Caco-2 (cell line): ENCODE measurements around the gene ZBTB47. TPM values are rescaled to one million over a fixed set of nuclear protein-coding genes. Genes with fewer than 3 reads are reported as not detected.

Experiments used
- BruUV-seq: library from RNA; stranded (reverse); fragments of 400-500 nt; replicated peaks from 2 replicates; lab custom pipeline; 2021; lab: Mats Ljungman, UMichigan
- CTCF ChIA-PET: fragments of 300-600 bp; sonication (Branson Sonifier 250); formaldehyde crosslinking; loops from one replicate; lab custom pipeline; 2022; ENCODE audit warnings: antibody characterized with exemption; lab: Charles Lee
- POLR2A ChIA-PET: fragments of 300-600 bp; sonication (Branson Sonifier 250); formaldehyde crosslinking; loops from one replicate; lab custom pipeline; 2022; ENCODE audit warnings: antibody characterized with exemption; lab: Charles Lee
- DNase-seq, 2 experiments: peaks; one replicate each; pipeline versions ENCODE4 v3.0.0 to v3.0.0-alpha.2; 2020 to 2022
- H3K27me3 ChIP-seq: replicated peaks from 2 replicates; pipeline ENCODE4 v1.6.0; 2011; ENCODE audit warnings: low read length; ENCODE audit not compliant: control insufficient read depth, insufficient read depth
- H3K36me3 ChIP-seq: 2 replicates; pipeline ENCODE4 v1.5.1; 2011; ENCODE audit warnings: low read length; ENCODE audit not compliant: control insufficient read depth, insufficient read depth
- H3K4me1 ChIP-seq: fragments of 250-450 bp; sonication (Bioruptor Pico); 2 replicates; pipeline ENCODE4 v1.5.1; 2020; ENCODE audit warnings: mild to moderate bottlenecking
- H3K4me3 ChIP-seq: 2 replicates; pipeline ENCODE4 v1.5.1; 2011; ENCODE audit warnings: low read depth, mild to moderate bottlenecking, control low read depth, low read length
- H3K9me3 ChIP-seq: fragments of 250-450 bp; sonication (Bioruptor Pico); 2 replicates; pipeline ENCODE4 v1.5.1; 2020; ENCODE audit warnings: mild to moderate bottlenecking, moderate library complexity
- H3K27ac Mint-ChIP-seq: one replicate; pipeline ENCODE4 v1.8.0; 2022; ENCODE audit warnings: mixed read lengths; ENCODE audit not compliant: unreplicated experiment
- H3K27me3 Mint-ChIP-seq: one replicate; pipeline ENCODE4 v1.8.0; 2022; ENCODE audit warnings: mixed read lengths; ENCODE audit not compliant: insufficient read depth, unreplicated experiment
- H3K36me3 Mint-ChIP-seq: one replicate; pipeline ENCODE4 v1.8.0; 2022; ENCODE audit warnings: mild to moderate bottlenecking, mixed read lengths; ENCODE audit not compliant: insufficient read depth, unreplicated experiment
- H3K4me1 Mint-ChIP-seq: one replicate; pipeline ENCODE4 v1.8.0; 2022; ENCODE audit warnings: low read depth, mixed read lengths; ENCODE audit not compliant: unreplicated experiment
- H3K4me3 Mint-ChIP-seq: one replicate; pipeline ENCODE4 v1.8.0; 2022; ENCODE audit warnings: mild to moderate bottlenecking, moderate library complexity, mixed read lengths; ENCODE audit not compliant: unreplicated experiment
- H3K9me3 Mint-ChIP-seq: one replicate; pipeline ENCODE4 v1.8.0; 2022; ENCODE audit warnings: mixed read lengths; ENCODE audit not compliant: unreplicated experiment
- intact Hi-C: fragments of 100-400 bp; cut with micrococcal nuclease; formaldehyde crosslinking; loops from one replicate; pipeline ENCODE4 v1.10.0; 2022; ENCODE audit not compliant: unreplicated experiment
- total RNA-seq: library from RNA; stranded (reverse); gene quantifications from 2 replicates; pipeline ENCODE4 v1.2.3, GENCODE V29; 2022
- TF ChIP-seq, protein P1 (sequence below), 2 experiments: fragments of 200-600 bp in 1 of 2; IDR thresholded peaks; 1 replicate in 1 of 2; 2 replicates in 1 of 2; pipeline versions ENCODE4 v1.5.1 to v1.8.0; 2011 to 2022; ENCODE audit warnings: antibody characterized with exemption in 1 of 2, control low read depth in 1 of 2, inconsistent platforms in 1 of 2, low read depth in 1 of 2, low read length in 1 of 2, mild to moderate bottlenecking in 1 of 2, moderate library complexity in 1 of 2; ENCODE audit not compliant: insufficient read depth in 1 of 2, severe bottlenecking in 1 of 2, unreplicated experiment in 1 of 2

Gene ZBTB47
- total RNA-seq, 1 experiment from 2014 or later, result 4.8 TPM

- TF ChIP-seq, protein P1, sequence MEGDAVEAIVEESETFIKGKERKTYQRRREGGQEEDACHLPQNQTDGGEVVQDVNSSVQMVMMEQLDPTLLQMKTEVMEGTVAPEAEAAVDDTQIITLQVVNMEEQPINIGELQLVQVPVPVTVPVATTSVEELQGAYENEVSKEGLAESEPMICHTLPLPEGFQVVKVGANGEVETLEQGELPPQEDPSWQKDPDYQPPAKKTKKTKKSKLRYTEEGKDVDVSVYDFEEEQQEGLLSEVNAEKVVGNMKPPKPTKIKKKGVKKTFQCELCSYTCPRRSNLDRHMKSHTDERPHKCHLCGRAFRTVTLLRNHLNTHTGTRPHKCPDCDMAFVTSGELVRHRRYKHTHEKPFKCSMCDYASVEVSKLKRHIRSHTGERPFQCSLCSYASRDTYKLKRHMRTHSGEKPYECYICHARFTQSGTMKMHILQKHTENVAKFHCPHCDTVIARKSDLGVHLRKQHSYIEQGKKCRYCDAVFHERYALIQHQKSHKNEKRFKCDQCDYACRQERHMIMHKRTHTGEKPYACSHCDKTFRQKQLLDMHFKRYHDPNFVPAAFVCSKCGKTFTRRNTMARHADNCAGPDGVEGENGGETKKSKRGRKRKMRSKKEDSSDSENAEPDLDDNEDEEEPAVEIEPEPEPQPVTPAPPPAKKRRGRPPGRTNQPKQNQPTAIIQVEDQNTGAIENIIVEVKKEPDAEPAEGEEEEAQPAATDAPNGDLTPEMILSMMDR (IDR thresholded peaks at IDR 0.05; ENCODE audit: insufficient read depth in 1 of 2, low read depth in 1 of 2, low read length in 1 of 2, severe bottlenecking in 1 of 2, unreplicated experiment in 1 of 2), result no peak
- Histone ChIP-seq H3K36me3 (no peaks in the 10 kb centered on the region; the same call in 1 of the 2 replicates), H3K9me3 (no peaks in the 10 kb centered on the region), H3K4me1 (peaks cover 19% of the 10 kb centered on the region), H3K4me3 (no peak overlapping the region; the same call in 1 of the 2 replicates), H3K27me3 (no peaks in the 10 kb centered on the region)
- Mint-ChIP-seq H3K27me3 (no peaks in the 10 kb centered on the region), H3K9me3 (no peaks in the 10 kb centered on the region), H3K4me3 (peak overlapping the region; percentile 45), H3K27ac (no peak overlapping the region), H3K36me3 (peaks cover 24% of the 10 kb centered on the region), H3K4me1 (no peaks in the 10 kb centered on the region)
- ChIA-PET POLR2A (no interaction called here), CTCF (no interaction called here)
- no peak for DNase-seq
- intact Hi-C loops, result no loop called here
- BruUV-seq, result no TSS peak
Observed at GRCh38 chr3:42655331-42655888, 1.9 kb downstream of the ZBTB47 start.

- H3K4me3 Mint-ChIP-seq, result no peak overlapping the region
- CTCF ChIA-PET, result no interaction called here
- TF ChIP-seq, protein P1 (IDR thresholded peaks at IDR 0.05; ENCODE audit: insufficient read depth in 1 of 2, low read depth in 1 of 2, low read length in 1 of 2, severe bottlenecking in 1 of 2, unreplicated experiment in 1 of 2), result no peak
Observed at GRCh38 chr3:42655980-42656679, 2.6 kb downstream of the ZBTB47 start.

DNA sequence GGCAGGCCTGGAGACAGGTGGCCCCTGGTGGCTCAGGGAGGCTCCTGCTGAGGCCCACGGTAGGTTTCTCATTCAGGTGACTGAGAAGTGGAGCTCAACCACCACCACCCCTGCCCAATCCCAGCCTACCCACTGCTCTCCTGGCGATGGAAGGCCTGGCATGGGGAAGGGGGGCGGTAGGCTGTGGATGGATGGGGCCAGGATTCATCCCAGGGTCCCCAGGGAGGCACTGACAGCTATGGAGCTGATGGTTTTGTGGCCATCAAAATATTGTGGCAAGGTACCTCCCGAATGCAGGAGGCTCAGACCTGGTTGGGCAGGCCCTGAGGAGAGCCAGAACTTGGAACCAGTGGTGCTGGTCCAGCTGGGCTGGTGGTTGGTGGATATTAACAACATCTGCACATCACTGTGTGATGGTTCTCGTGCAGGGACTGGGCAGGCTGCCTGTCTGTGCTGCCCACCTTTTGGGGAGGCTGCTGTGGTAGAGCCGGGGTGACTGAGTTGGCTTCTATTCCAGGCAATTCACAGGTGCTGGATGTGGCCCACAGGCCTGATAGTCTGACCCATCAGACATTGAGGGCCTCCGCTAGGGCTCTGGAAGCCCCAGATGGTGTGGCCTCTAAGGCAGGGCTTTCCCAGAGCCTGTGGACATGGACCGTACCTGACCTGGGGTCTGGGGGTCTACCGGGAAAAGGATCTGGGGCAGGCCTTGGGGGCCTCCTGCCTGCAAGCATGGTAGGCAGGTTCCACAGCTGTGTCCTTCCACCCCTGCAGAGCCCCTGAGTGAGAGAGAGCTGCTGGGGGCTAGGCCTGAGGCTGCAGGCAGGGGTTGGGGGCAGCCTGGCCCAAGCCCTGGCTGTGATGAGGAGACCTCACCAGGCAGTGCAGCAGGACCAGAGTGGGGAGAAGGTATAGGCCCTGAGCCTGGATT, 3.4 kb downstream of the ZBTB47 start:
- TF ChIP-seq, protein P1 (IDR thresholded peaks at IDR 0.05; ENCODE audit: insufficient read depth in 1 of 2, low read depth in 1 of 2, low read length in 1 of 2, severe bottlenecking in 1 of 2, unreplicated experiment in 1 of 2), result no peak
- Mint-ChIP-seq H3K9me3 (no peaks in the 10 kb centered on the region), H3K27ac (no peak overlapping the region), H3K36me3 (peaks cover 13% of the 10 kb centered on the region), H3K4me3 (no peak overlapping the region), H3K27me3 (no peaks in the 10 kb centered on the region), H3K4me1 (no peaks in the 10 kb centered on the region)
- BruUV-seq, result no TSS peak
- intact Hi-C loops, result no loop called here
- H3K36me3 ChIP-seq, result no peaks in the 10 kb centered on the region
- H3K27me3 ChIP-seq, result no peaks in the 10 kb centered on the region
- ChIA-PET CTCF (no interaction called here), POLR2A (no interaction called here)
- no peaks in the 10 kb centered on the region for H3K9me3 ChIP-seq
- H3K4me1 ChIP-seq, result peaks cover 19% of the 10 kb centered on the region
- no peak for DNase-seq
- no peak overlapping the region for H3K4me3 ChIP-seq

More at GRCh38 chr3:42655980-42656679, 2.6 kb downstream of the ZBTB47 start:
- H3K9me3 Mint-ChIP-seq, result no peaks in the 10 kb centered on the region
- no peaks in the 10 kb centered on the region for H3K4me1 Mint-ChIP-seq
- H3K4me3 ChIP-seq, result no peak overlapping the region
- no peaks in the 10 kb centered on the region for H3K9me3 ChIP-seq
- BruUV-seq, result no TSS peak
- H3K36me3 Mint-ChIP-seq, result peaks cover 17% of the 10 kb centered on the region
- H3K27me3 Mint-ChIP-seq, result no peaks in the 10 kb centered on the region
- no peak overlapping the region for H3K27ac Mint-ChIP-seq
- POLR2A ChIA-PET, result no interaction called here
- peaks cover 19% of the 10 kb centered on the region for H3K4me1 ChIP-seq
- DNase-seq, result no peak
- no peaks in the 10 kb centered on the region for H3K27me3 ChIP-seq
- intact Hi-C loops, result no loop called here
- no peaks in the 10 kb centered on the region for H3K36me3 ChIP-seq
